IPS-NIHi7 (cell line): ENCODE data around the gene GLIS1.

Experiments
- DNase-seq: peaks from one replicate; pipeline ENCODE4 v3.0.0; 2012; ENCODE audit warnings: mixed read lengths; ENCODE audit errors: extremely low spot score

Gene GLIS1

DNA sequence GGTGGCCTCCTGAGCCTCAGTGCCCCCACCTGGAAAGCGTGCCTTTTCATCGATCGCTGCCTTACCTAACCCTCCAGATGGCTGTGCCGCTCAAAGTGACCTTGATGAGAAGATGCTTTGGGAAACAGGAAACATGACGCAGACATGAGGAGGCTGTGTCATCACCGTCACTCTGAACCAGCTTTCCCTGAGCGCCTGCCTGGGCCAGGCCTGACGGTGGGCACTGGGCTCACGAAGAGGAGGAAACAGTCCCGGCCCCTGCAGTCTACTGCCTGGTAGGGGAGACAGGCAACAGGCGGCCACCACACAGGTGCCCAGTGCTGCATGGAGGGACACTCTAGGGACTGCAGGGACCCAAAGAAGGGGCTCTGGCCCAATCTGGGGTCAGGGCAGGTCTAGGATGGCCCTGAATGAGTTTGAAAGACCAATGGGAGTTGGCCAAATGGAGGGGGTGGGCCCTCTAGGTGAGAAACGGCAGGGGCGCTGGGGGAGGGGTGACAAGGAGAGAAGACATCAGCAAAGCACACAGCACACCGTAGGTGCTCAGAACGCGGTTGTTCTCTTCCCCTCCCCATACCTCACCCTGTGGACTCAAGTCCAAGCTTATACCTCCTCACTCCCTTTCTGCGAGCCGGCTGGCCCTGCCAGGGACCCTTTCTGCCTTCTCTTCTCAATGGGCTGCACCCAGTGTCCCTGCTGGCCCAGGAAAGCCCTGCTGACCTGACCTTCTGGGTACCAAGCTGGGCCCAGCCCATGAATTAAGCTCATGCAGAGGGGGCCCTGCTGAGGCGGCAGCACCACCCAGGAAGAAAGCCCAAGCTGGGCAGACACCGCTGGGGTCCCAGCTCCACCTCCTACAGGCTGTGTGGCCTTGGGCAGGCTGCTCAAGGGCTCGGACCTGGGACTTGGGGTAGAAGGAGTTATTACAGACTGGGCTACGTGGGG is 44.9 kb downstream of the GLIS1 start:
- no peak for DNase-seq

DNA sequence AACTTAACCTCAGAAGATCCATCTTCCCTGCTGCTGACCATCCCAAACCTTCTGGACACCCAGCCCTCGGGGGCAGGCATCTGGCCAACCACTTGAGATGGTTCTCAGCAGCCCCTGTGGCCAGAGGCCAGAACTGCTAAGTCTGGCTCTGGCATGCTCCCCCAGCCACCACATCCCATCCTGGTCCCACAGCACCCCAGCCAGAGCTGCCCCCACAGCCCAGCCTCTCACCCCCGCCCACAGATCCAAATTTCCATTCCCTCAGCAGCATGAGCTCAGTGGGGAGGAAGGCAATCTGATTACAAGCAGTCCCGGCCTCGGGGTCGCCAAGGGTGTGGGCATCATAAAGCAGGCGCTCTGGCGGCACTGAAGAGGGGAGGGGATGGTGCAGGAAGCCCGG is 45.6 kb downstream of the GLIS1 start:
- DNase-seq, result no peak

DNA sequence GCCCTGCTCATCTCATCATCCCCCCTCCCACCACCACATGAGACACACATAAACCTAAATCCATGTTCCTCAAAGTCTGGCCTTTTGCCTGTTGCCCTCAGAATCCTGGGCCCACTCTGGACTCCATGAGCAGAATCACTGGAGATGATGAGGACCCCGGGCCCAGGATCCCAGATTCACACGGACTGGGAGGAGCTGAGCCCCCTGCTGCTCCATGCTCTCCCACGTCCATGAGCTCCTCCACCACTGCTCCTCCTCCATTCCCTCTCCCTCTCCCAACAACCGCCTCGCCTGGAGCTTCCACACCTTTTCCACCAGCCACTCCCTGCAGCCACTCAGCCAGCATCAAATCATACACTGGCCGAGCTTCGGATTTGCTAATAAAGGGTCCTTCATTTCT is 47.6 kb downstream of the GLIS1 start:
- DNase-seq, result no peak

DNA sequence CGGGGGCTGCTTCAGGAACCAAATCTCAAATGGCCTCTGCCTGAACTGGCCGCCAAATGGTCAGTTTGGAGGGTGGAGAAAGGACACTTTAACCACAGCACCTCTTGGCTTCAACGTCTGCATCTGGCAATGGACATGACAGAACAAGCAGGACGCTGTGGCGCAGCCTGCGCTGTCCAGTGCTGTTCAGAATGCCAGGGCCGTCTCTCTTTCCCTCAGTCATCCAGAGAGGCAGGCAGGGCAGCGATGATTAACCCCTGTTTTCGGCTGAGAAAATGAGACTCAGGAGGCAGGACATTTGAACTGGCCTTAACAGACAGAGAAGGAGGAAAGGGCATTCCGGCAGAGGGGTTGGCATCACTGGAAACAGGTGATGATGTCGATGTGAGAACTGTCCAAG is 48.6 kb downstream of the GLIS1 start:
- no peak for DNase-seq

DNA sequence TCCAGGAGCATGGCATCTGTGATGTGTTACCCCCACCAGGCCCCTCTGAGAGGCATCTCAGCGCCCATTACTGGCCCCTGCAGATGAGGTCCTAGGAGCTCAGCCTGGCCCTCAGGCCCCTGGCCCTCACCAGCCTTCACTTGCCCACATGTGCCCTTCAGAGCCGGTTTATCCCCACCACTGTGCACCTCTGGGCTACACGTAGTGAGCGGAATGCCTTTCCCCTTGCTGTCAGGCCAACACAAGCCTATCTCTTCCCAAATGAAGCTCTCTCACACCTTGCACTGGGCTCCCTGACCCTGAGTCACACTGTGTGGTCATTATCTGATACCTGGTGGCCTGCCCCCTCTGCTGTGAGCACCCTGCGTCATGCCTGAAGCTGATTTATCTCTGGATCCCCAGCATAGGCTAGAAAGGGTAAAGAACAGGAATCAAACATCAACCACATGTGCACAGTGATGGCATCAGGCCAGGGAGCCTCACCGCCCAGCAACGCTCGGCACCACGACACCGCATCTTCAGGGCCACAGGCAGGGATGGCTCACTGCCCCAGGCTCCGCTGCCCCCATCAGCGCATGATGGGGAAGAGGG is 49.1 kb downstream of the GLIS1 start:
- no peak for DNase-seq

- no peak for DNase-seq
Observed at GRCh38 chr1:53689223-53689622, 49.7 kb downstream of the GLIS1 start.

DNA sequence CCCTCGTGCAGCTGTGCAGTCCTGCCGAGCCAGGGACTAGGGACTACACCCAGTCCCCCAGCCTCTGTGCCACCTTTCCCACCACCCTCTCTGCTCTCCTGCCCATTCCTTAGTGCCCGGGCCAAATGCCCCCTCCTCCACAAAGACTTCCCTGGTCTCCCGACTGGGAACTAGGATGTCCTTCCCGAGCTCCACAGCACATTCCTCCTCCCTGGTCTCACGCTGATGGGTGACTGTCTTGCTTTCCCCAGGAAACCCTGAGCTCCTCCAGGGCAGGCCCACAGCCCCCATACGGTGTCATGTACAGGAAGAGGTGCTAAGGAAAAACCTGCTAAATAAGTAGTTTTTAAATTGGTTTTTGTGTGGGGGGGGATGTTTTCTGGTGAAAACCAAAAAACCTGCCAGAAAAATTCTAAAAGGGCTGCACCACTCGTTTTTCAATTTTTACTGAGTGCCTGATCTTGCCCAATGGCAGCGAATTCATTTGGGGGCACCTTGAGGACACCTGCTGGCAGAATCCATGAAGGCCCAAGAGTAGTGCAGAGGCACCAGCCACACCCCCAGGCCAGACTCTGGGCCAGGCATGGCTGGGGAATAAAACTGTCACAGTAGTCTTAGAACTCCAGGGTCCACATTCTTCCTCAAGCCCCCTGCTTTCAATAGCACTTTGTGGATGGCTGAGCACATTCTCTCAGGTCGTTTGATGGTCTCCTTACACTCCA is 50.4 kb downstream of the GLIS1 start:
- no peak for DNase-seq

DNA sequence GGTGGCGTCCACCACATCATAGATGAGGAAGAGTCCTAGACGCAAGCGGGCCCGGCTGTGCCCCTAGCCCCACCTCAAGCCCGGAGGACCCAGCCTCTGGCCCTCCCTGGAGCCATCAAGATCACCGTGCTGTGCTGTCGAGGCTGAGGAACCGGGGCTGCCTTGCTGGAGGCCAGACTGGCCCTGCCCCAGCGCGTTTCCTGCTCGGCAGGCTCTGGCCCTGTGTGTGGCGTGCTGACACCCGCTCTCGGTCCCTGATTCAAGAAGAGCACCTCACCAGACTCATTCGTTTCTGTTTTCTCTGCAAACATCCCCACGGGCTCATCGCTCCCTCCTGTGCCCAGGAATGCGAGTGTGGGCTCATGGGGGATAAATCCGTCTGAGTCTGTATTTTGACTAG is 51.1 kb downstream of the GLIS1 start:
- no peak for DNase-seq

GRCh38 chr1:53687426-53687825 is 51.5 kb downstream of the GLIS1 start:
- no peak for DNase-seq

DNA sequence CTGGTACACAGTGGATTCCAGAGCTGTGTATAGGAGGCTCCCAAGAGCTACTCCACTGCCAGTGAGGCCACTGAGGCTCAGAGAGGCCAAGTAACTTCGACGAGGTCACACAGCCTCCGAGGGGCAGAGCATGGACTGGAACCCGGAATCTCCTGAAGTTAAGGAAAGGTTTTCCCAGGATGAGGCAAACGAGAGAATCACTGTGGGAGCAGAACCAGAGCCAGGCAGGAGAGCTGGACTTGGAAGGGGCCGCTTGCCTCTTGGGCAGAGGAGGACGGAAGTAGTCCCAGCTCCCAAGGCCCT is 52.0 kb downstream of the GLIS1 start:
- no peak for DNase-seq

DNA sequence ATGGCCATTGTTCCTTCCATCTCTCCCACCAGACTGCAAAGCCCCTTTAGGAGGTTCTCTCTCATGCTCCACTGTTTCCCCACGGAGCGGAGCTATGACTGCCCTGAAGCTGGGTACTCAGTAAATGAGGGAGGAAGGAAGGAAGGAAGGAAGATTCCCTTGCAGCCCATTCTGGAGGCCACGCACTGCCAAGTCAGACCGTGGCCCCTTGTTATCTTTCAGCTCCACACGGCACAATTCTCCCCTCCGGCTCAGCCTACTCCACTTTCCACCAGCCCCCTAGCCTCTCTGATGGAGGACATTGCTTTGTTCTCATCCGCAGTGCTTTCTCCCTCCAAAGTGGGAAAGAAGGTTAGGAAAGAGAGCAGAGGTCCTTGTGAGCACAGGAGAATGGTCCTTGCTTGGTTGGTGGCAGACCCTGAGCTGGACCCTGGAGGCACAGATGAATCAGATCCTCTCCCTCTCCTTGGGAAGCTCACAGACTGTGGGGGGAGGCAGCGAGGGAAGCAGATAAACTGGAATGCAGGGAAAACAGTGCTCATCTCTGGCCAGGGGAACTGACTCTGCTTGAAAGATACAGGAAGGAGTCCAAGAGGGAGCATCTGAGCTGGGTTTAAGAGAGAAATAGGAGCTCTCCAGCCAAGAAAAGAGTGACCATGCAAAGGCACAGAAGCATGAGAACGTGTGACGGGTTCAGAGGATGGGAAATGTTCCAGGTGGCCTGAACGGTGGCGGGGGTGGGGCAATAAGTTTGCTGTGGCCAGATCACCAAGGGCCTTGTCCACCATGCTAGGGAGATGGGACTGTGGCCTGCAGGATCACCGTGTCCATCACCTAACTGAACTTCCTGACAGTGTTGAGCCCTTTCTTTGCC is 52.6 kb downstream of the GLIS1 start:
- no peak for DNase-seq

- no peak for DNase-seq
Observed at GRCh38 chr1:53685272-53686051, 53.5 kb downstream of the GLIS1 start.

DNA sequence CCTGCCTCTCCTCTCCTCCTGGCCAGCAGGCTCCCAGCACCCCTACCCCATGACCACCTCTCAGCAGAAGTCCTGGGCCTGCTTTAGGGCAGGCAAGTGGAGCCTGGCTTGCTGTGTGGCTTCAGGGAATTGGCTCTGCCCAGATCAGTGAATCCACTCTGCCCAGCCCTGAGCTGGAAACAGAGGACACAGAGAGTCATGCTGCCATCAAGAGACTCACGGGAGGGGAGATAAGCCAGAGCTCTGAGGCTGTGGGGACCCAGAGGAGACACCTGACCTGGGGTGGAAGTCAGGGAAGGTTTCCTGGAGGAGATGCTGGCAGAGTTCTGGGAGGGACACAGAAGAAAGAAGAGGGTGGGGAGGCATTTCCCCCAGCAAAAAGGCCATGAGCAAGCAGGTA is 54.2 kb downstream of the GLIS1 start:
- no peak for DNase-seq

DNA sequence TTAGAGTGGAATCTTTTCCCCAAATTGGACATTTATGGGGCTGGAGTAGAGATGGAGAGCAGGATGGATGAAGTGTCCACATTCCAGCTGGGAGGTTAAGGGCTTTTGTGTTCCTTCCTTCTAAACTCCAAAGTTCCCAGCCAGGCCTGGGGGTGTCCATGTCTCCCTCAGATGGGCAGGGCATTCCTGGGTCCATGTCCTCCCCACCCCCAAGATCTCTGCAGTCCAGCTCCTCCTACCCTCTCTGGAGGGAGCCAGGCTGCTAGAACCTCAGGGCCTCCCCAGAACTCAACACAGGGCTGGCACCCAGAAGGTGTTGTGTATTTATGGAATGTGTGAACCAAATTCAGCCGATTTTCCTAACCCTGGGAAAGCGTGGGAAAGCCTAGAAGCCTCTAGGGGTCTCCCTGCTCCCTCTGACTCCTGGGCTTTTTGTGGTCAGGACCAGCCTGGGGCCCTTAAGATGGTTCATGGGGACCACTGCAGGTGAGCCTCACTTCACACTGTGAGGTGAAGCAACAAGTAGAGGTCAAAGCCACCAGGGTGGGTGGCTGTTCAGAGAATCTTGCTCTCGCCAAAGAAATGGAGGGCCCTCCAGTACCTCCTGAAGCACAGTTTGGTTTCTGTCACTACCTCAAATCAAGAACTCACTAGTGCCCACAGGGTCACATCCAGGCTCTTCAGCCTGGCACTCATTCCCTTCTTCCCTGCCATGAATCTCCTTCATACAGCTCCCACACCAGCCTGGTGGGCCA is 54.8 kb downstream of the GLIS1 start:
- DNase-seq, result peak; percentile 64

DNA sequence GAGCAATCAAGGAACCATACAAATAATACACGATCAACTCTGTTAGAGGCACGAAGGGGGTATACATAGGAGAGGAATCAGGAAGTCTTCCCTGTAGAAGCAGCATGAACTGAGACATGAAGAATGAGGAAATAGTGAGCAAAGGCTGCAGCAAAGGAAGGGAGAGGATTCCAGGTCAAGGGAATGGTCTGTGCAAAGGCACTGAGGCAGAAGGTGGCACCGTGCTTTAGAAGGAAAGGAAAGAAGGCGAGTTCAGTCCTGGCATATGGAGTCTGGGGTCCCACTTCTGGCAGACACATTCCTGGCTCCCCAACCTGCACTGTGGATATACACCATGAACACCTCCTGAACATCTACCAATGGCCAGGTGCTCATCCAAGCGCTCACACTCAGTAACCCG is 56.1 kb downstream of the GLIS1 start:
- DNase-seq, result no peak

- DNase-seq, result peak; percentile 86
Observed at GRCh38 chr1:53681977-53682685, 56.8 kb downstream of the GLIS1 start.

DNA sequence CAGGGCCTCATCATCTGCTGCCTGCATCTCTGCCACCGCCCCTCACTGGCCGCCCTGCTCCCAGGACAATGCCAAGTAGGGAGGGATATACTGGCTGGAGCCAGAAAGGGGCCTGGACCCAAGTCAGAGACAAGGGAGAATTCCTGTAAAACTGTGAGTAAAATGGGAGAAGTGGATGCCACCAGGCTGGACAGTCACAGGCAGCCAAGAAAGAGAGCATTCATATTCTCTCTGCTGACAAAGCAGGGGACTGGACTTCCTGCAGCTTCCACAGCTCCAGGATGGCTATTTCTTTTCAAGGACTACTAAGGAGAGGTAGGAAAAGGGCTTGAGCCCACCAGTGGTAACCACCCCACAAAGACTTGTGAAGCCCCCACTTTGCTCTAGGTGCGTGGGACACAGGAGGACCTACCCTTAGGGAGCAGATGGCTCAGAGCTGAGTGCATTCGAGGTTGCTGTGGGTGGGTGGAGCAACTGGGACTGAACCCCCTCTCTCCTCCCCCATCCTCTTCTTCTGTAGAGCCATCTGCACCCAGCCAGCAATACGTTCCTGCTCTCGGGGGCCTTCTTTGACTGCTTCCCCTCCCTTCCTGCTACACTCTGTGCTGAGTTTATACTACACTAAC is 57.5 kb downstream of the GLIS1 start:
- no peak for DNase-seq

- DNase-seq, result no peak
Observed at GRCh38 chr1:53680868-53681267, 58.1 kb downstream of the GLIS1 start.
